ENCODE data around the gene FSTL4. TPM values are rescaled to one million over a fixed set of nuclear protein-coding genes. Genes with fewer than 3 reads are reported as not detected.
"Not testable (repeated sequence)": the region's sequence is repeated elsewhere in the genome, so short reads cannot be mapped to it uniquely, and the experiment has no call there.

Gene FSTL4
- total RNA-seq, 1 donor from 2014 or later: not detected

GRCh38 chr5:133195250-133195649 lies 417.1 kb downstream of the FSTL4 start:
- Histone ChIP-seq H3K4me3 (no peak overlapping the region), H3K9me3 (replicated peaks) (no peaks in the 10 kb centered on the region), H3K27me3 (ENCODE audit: low read depth) (peaks cover 45% of the 10 kb centered on the region), H3K27ac (replicated peaks) (no peak overlapping the region), H3K36me3 (no peaks in the 10 kb centered on the region), H3K4me1 (no peaks in the 10 kb centered on the region)
- intact Hi-C loops (cut with micrococcal nuclease): no loop called here
- TF ChIP-seq CTCF (IDR thresholded peaks at IDR 0.05; ENCODE audit: borderline replicate concordance): no peak
- no peak for DNase-seq

GRCh38 chr5:133193794-133194193 lies 418.5 kb downstream of the FSTL4 start:
- no peak overlapping the region for H3K27ac ChIP-seq (replicated peaks)
- intact Hi-C loops (cut with micrococcal nuclease): no loop called here
- no peak overlapping the region for H3K4me3 ChIP-seq
- no peaks in the 10 kb centered on the region for H3K4me1 ChIP-seq
- H3K9me3 ChIP-seq (replicated peaks): no peaks in the 10 kb centered on the region
- H3K27me3 ChIP-seq (ENCODE audit: low read depth): peaks cover 36% of the 10 kb centered on the region
- no peaks in the 10 kb centered on the region for H3K36me3 ChIP-seq
- TF ChIP-seq CTCF (IDR thresholded peaks at IDR 0.05; ENCODE audit: borderline replicate concordance): no peak
- DNase-seq: no peak

GRCh38 chr5:133192716-133193115 lies 419.6 kb downstream of the FSTL4 start:
- no peaks in the 10 kb centered on the region for H3K36me3 ChIP-seq

GRCh38 chr5:133189881-133190280 lies 422.5 kb downstream of the FSTL4 start:
- DNase-seq: no peak
- Histone ChIP-seq H3K36me3 (no peaks in the 10 kb centered on the region), H3K27me3 (ENCODE audit: low read depth) (peaks cover 17% of the 10 kb centered on the region), H3K27ac (replicated peaks) (no peak overlapping the region), H3K9me3 (replicated peaks) (no peaks in the 10 kb centered on the region), H3K4me3 (no peak overlapping the region), H3K4me1 (no peaks in the 10 kb centered on the region)
- intact Hi-C loops (cut with micrococcal nuclease): no loop called here
- no peak for TF ChIP-seq CTCF (IDR thresholded peaks at IDR 0.05; ENCODE audit: borderline replicate concordance)

More at GRCh38 chr5:133192716-133193115, 419.6 kb downstream of the FSTL4 start:
- TF ChIP-seq CTCF (IDR thresholded peaks at IDR 0.05; ENCODE audit: borderline replicate concordance): no peak
- H3K27me3 ChIP-seq (ENCODE audit: low read depth): peaks cover 29% of the 10 kb centered on the region
- H3K4me3 ChIP-seq: no peak overlapping the region
- no peaks in the 10 kb centered on the region for H3K4me1 ChIP-seq
- no peak overlapping the region for H3K27ac ChIP-seq (replicated peaks)
- intact Hi-C loops (cut with micrococcal nuclease): no loop called here
- H3K9me3 ChIP-seq (replicated peaks): no peaks in the 10 kb centered on the region
- DNase-seq: no peak

GRCh38 chr5:133179405-133179804 lies 432.9 kb downstream of the FSTL4 start:
- no peaks in the 10 kb centered on the region for H3K4me1 ChIP-seq
- no peaks in the 10 kb centered on the region for H3K36me3 ChIP-seq
- no peaks in the 10 kb centered on the region for H3K9me3 ChIP-seq (replicated peaks)
- DNase-seq: no peak
- H3K4me3 ChIP-seq: no peak overlapping the region
- peaks cover 7% of the 10 kb centered on the region for H3K27me3 ChIP-seq (ENCODE audit: low read depth)
- H3K27ac ChIP-seq (replicated peaks): no peak overlapping the region
- intact Hi-C loops (cut with micrococcal nuclease): no loop called here
- TF ChIP-seq CTCF (IDR thresholded peaks at IDR 0.05; ENCODE audit: borderline replicate concordance): no peak

- intact Hi-C loops (cut with micrococcal nuclease); H3K27ac ChIP-seq (replicated peaks); DNase-seq; H3K36me3 ChIP-seq; H3K4me3 ChIP-seq; H3K4me1 ChIP-seq: not testable (repeated sequence)
- Histone ChIP-seq H3K9me3 (replicated peaks) (peaks cover 11% of the 10 kb centered on the region), H3K27me3 (ENCODE audit: low read depth) (peaks cover 37% of the 10 kb centered on the region)
Observed at GRCh38 chr5:133170756-133171387, 441.5 kb downstream of the FSTL4 start.
